DND-41 (cell line): ENCODE data around the gene CYP4X1.

Experiments used
- ATAC-seq: fragments of 200-7000 bp; cut with Tn5 transposase; 3 replicates; pipeline ENCODE4 v1.9.1; 2021; ENCODE audit warnings: low read depth; ENCODE audit not compliant: insufficient read depth
- DNase-seq: peaks from one replicate; pipeline ENCODE4 v3.0.0-alpha.2; 2020
- H2AFZ ChIP-seq: 2 replicates; pipeline ENCODE4 v1.6.0; 2012; ENCODE audit warnings: low read depth, low read length
- H3K27ac ChIP-seq: 2 replicates; pipeline ENCODE4 v1.5.1; 2012; ENCODE audit warnings: low read length, inconsistent platforms
- H3K27me3 ChIP-seq: fragments of 200-600 bp; sonication (generic); 2 replicates; pipeline ENCODE4 v1.6.0; 2012; ENCODE audit warnings: low read length, mild to moderate bottlenecking, inconsistent platforms; ENCODE audit not compliant: insufficient read depth, poor library complexity
- H3K36me3 ChIP-seq: 2 replicates; pipeline ENCODE4 v1.5.1; 2012; ENCODE audit warnings: low read length, inconsistent platforms; ENCODE audit not compliant: insufficient read depth
- H3K4me1 ChIP-seq: 2 replicates; pipeline ENCODE4 v1.5.1; 2012; ENCODE audit warnings: mild to moderate bottlenecking, low read length; ENCODE audit not compliant: insufficient read depth
- H3K4me2 ChIP-seq: 2 replicates; pipeline ENCODE4 v1.6.0; 2012; ENCODE audit warnings: mild to moderate bottlenecking, moderate library complexity, low read length, inconsistent platforms; ENCODE audit not compliant: insufficient read depth
- H3K4me3 ChIP-seq, 2 experiments: fragments of 200-600 bp in 1 of 2; shearing (Covaris generic) in 1 of 2; 2 replicates each; pipeline ENCODE4 v1.5.1; 2012 to 2016; ENCODE audit warnings: inconsistent platforms in 2 of 2, low read length in 2 of 2, mild to moderate bottlenecking in 2 of 2, low read depth in 1 of 2, moderate library complexity in 1 of 2
- H3K79me2 ChIP-seq: 2 replicates; pipeline ENCODE4 v1.6.0; 2012; ENCODE audit warnings: low read length, inconsistent platforms; ENCODE audit not compliant: insufficient read depth
- H3K9ac ChIP-seq: 2 replicates; pipeline ENCODE4 v1.6.0; 2012; ENCODE audit warnings: low read depth, mild to moderate bottlenecking, inconsistent platforms, low read length, moderate library complexity
- H3K9me3 ChIP-seq: 2 replicates; pipeline ENCODE4 v1.5.1; 2012; ENCODE audit warnings: low read length, moderate library complexity, mild to moderate bottlenecking, inconsistent platforms; ENCODE audit not compliant: insufficient read depth, severe bottlenecking
- H4K20me1 ChIP-seq: 2 replicates; pipeline ENCODE4 v1.6.0; 2012; ENCODE audit warnings: low read length; ENCODE audit not compliant: insufficient read depth
- EZH2 ChIP-seq: IDR thresholded peaks from 3 replicates; pipeline ENCODE4 v1.6.1; 2012; ENCODE audit warnings: borderline replicate concordance, low read depth, mild to moderate bottlenecking, moderate library complexity, low read length, inconsistent platforms; ENCODE audit not compliant: severe bottlenecking
- TF ChIP-seq, protein P1 (sequence below): IDR thresholded peaks from 2 replicates; pipeline ENCODE4 v1.5.1; 2012; ENCODE audit warnings: borderline replicate concordance, low read length, moderate library complexity, mild to moderate bottlenecking; ENCODE audit not compliant: poor library complexity, severe bottlenecking; ENCODE audit errors: extremely low read depth

CYP4X1 gene

DNA sequence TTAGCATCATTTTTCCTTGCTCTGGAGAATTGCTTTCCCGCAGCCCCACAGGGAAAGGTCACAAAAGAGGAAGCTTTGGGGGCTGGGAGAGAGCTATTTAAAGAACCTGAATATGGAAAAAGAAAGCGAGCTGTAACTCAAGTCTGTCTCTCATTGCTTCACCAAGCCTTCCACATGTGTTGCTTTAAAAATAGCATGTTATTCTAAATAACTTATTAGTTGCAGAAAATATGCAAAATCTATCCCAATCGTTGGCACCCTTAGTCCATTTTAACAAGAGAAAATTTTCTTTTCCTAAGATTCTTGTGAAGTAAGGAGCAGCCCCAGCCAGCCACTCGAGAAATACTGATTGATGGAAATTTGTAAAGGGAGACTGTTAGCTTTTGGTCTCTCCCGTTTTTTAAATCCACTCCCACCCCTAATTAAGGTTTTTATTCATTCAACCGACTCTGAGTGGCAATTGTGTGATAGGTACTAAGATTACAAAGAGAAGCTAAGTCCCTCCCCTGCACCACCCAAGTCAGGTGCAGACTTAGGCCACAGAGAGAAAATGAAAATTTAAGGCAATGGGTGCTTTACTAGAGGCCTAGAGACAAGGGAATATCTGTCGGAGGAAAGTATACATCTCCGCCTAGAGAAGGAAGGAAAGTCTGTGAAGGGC, 802 bp downstream of the CYP4X1 start:
- Histone ChIP-seq H3K4me2 (no peak overlapping the region), H3K9me3 (no peaks in the 10 kb centered on the region), H3K36me3 (no peaks in the 10 kb centered on the region), H3K79me2 (no peaks in the 10 kb centered on the region), H3K4me3 (no peak overlapping the region), H2AFZ (no peak overlapping the region), H3K9ac (no peak overlapping the region), H4K20me1 (no peaks in the 10 kb centered on the region), H3K27ac (no peak overlapping the region), H3K4me1 (no peaks in the 10 kb centered on the region), H3K27me3 (no peaks in the 10 kb centered on the region)
- ATAC-seq: no peak
- DNase-seq: no peak
- TF ChIP-seq, protein P1, sequence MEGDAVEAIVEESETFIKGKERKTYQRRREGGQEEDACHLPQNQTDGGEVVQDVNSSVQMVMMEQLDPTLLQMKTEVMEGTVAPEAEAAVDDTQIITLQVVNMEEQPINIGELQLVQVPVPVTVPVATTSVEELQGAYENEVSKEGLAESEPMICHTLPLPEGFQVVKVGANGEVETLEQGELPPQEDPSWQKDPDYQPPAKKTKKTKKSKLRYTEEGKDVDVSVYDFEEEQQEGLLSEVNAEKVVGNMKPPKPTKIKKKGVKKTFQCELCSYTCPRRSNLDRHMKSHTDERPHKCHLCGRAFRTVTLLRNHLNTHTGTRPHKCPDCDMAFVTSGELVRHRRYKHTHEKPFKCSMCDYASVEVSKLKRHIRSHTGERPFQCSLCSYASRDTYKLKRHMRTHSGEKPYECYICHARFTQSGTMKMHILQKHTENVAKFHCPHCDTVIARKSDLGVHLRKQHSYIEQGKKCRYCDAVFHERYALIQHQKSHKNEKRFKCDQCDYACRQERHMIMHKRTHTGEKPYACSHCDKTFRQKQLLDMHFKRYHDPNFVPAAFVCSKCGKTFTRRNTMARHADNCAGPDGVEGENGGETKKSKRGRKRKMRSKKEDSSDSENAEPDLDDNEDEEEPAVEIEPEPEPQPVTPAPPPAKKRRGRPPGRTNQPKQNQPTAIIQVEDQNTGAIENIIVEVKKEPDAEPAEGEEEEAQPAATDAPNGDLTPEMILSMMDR: no peak
- no peak for TF ChIP-seq EZH2

DNA sequence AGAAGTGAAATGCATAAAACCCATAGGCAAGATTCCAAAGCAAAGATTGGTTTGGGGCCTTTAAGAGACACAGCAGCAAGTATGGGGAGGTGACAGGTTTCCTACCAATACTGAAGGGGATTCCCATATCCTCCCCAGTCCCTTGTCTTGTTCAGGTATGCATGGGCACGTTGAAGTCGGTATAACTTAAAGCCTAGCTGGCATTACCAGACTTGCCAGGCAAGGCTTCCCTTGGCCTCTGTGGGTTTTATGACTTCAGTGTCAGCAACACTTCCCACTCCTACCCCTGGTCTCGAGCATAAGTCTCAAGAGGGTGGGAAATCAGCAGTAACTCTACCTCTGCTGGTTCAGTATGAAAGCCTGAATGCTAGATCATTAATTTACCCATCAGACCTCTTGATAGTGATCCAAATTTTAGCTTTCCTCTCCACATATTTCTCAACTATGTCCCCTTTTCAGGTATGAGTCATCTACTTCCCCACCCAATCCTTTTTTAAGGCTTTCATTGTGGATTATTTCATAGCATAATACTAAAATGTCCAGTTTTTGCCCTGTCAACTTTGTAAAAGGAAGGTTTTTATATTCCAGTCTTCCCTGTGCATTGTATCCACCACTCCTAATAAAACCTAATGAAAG, 6.8 kb downstream of the CYP4X1 start:
- Histone ChIP-seq H3K27ac (no peak overlapping the region), H3K4me3 (no peak overlapping the region), H3K36me3 (no peaks in the 10 kb centered on the region), H3K4me1 (no peaks in the 10 kb centered on the region), H3K27me3 (no peaks in the 10 kb centered on the region), H3K9me3 (no peaks in the 10 kb centered on the region), H3K9ac (no peak overlapping the region), H2AFZ (no peak overlapping the region), H3K4me2 (no peak overlapping the region), H4K20me1 (no peaks in the 10 kb centered on the region), H3K79me2 (no peaks in the 10 kb centered on the region)
- TF ChIP-seq, protein P1: no peak
- no peak for TF ChIP-seq EZH2
- ATAC-seq (no peak), DNase-seq (no peak)

DNA sequence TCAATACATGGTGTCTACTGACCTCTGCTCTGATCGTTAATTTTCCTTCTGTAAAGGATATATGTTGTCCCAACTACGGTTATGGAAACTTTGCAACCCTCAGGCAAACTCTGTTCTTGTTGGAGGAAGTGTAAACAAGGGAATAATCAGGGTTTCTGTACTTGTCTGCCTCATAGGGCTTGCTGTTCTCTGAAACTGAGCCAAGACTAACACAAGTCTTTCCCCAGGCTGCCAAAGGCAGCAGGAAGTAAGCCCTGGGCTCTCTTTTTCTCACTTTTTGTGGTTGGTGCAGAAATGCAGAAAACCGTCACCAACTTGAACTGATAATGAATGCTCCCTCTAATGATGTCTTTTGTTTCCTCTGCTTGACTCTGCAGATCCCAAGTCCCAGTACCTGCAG, 7.6 kb downstream of the CYP4X1 start:
- DNase-seq (no peak), ATAC-seq (no peak)
- Histone ChIP-seq H2AFZ (no peak overlapping the region), H3K9me3 (no peaks in the 10 kb centered on the region), H3K36me3 (no peaks in the 10 kb centered on the region), H3K27me3 (no peaks in the 10 kb centered on the region), H4K20me1 (no peaks in the 10 kb centered on the region), H3K4me2 (no peak overlapping the region), H3K4me3 (no peak overlapping the region), H3K79me2 (no peaks in the 10 kb centered on the region), H3K9ac (no peak overlapping the region), H3K4me1 (no peaks in the 10 kb centered on the region), H3K27ac (no peak overlapping the region)
- no peak for TF ChIP-seq EZH2
- TF ChIP-seq, protein P1: no peak
